ENCODE measurements around the gene PNMA1. TPM values are rescaled to one million over a fixed set of nuclear protein-coding genes. Genes with fewer than 3 reads are reported as not detected.

PNMA1 gene
- total RNA-seq, 2 donors from 2014 or later, result 26.7 to 29.2 TPM

GRCh38 chr14:73678698-73679097 is 35.5 kb downstream of the PNMA1 start:
- DNase-seq (ENCODE audit: low spot score in 2 of 2) (no peak), ATAC-seq (no peak)
- H3K27ac Mint-ChIP-seq, result no peak overlapping the region
- H3K36me3 Mint-ChIP-seq, result no peaks in the 10 kb centered on the region
- H3K9me3 Mint-ChIP-seq, result no peaks in the 10 kb centered on the region

GRCh38 chr14:73674986-73675385 is 39.2 kb downstream of the PNMA1 start:
- Mint-ChIP-seq H3K36me3 (no peaks in the 10 kb centered on the region), H3K27ac (peak overlapping the region in 1 of 2 donors; percentile 22), H3K9me3 (no peaks in the 10 kb centered on the region)
- ATAC-seq, result no peak
- no peak for DNase-seq (ENCODE audit: low spot score in 2 of 2)

- H3K27ac Mint-ChIP-seq, result no peak overlapping the region
- no peaks in the 10 kb centered on the region for H3K9me3 Mint-ChIP-seq
- DNase-seq (ENCODE audit: low spot score in 2 of 2) (no peak), ATAC-seq (no peak)
- no peaks in the 10 kb centered on the region for H3K36me3 Mint-ChIP-seq
Observed at GRCh38 chr14:73667854-73668253, 46.3 kb downstream of the PNMA1 start.

- Mint-ChIP-seq H3K36me3 (no peaks in the 10 kb centered on the region), H3K9me3 (no peaks in the 10 kb centered on the region), H3K27ac (no peak overlapping the region)
- no peak for DNase-seq (ENCODE audit: low spot score in 2 of 2)
- ATAC-seq, result no peak
Observed at GRCh38 chr14:73666583-73666982, 47.6 kb downstream of the PNMA1 start.

GRCh38 chr14:73665130-73665529 is 49.1 kb downstream of the PNMA1 start:
- DNase-seq (ENCODE audit: low spot score in 2 of 2), result no peak
- no peak overlapping the region for H3K27ac Mint-ChIP-seq
- no peaks in the 10 kb centered on the region for H3K36me3 Mint-ChIP-seq
- H3K9me3 Mint-ChIP-seq, result no peaks in the 10 kb centered on the region
- no peak for ATAC-seq

GRCh38 chr14:73663548-73664212 is 50.5 kb downstream of the PNMA1 start:
- no peak for DNase-seq (ENCODE audit: low spot score in 2 of 2)
- peak in 1 of 2 donors; percentile 38 for ATAC-seq
- H3K27ac Mint-ChIP-seq, result no peak overlapping the region
- no peaks in the 10 kb centered on the region for H3K9me3 Mint-ChIP-seq
- no peaks in the 10 kb centered on the region for H3K36me3 Mint-ChIP-seq

GRCh38 chr14:73662487-73662943 is 51.7 kb downstream of the PNMA1 start:
- no peak for ATAC-seq
- no peaks in the 10 kb centered on the region for H3K9me3 Mint-ChIP-seq

GRCh38 chr14:73661872-73662271 is 52.3 kb downstream of the PNMA1 start:
- no peak overlapping the region for H3K27ac Mint-ChIP-seq
- ATAC-seq (no peak), DNase-seq (ENCODE audit: low spot score in 2 of 2) (no peak)
- no peaks in the 10 kb centered on the region for H3K9me3 Mint-ChIP-seq
- no peaks in the 10 kb centered on the region for H3K36me3 Mint-ChIP-seq

More at GRCh38 chr14:73662487-73662943, 51.7 kb downstream of the PNMA1 start:
- Mint-ChIP-seq H3K36me3 (no peaks in the 10 kb centered on the region), H3K27ac (no peak overlapping the region)
- no peak for DNase-seq (ENCODE audit: low spot score in 2 of 2)

Other genes with a start within 250 kb of the PNMA1 start
- 10 to 100 TPM in 1 of 2 donors, 1 to 10 TPM in 1; 7.9 to 10.7 TPM for gene RIOX1, start 223.5 kb downstream of the PNMA1 start, total RNA-seq
- 1 to 10 TPM in 1 of 2 donors, under 1 TPM in 1; 0.96 to 1.3 TPM for gene ACOT1, start 177.2 kb downstream of the PNMA1 start, total RNA-seq
- not detected for gene HEATR4, start 155.4 kb downstream of the PNMA1 start, total RNA-seq
- gene ACOT2, start 145.2 kb downstream of the PNMA1 start, total RNA-seq, result 1 to 10 TPM; 5.3 to 7.9 TPM
- gene ACOT4, start 122.5 kb downstream of the PNMA1 start, total RNA-seq, result 1 to 10 TPM; 1.4 to 3.1 TPM
- not detected for gene ACOT6, start 101.9 kb downstream of the PNMA1 start, total RNA-seq
- 1 to 10 TPM; 4.0 to 4.7 TPM for gene DNAL1, start 69.4 kb downstream of the PNMA1 start, total RNA-seq
- gene PTGR2, start 137.4 kb upstream of the PNMA1 start, total RNA-seq, result 1 to 10 TPM; 6.4 to 9.6 TPM
- 10 to 100 TPM; 52.9 to 98.7 TPM for gene ZNF410, start 172.5 kb upstream of the PNMA1 start, total RNA-seq
- gene FAM161B, start 235.7 kb upstream of the PNMA1 start, total RNA-seq, result 1 to 10 TPM; 1.5 to 4.3 TPM
- gene COQ6, start 235.9 kb upstream of the PNMA1 start, total RNA-seq, result 10 to 100 TPM; 20.7 to 29.4 TPM

Measured in activated naive CD4-positive, alpha-beta T cell treated with anti-CD3 and anti-CD28 coated beads, Interleukin-2, amount 50 U/mL, for 72 hours (primary cell).